Cerebellar nuclear complex (tissue), 1 donor: ENCODE data around the gene DZANK1.
"Not testable (repeated sequence)": the region's sequence is repeated elsewhere in the genome, so short reads cannot be mapped to it uniquely, and the experiment has no call there.

Experiments used
- DNase-seq, 2 experiments: peaks; one replicate each; lab custom pipeline; 2025; lab: John Stamatoyannopoulos, UW

The DZANK1 gene

GRCh38 chr20:18377896-18378481 is 88.8 kb downstream of the DZANK1 start:
- no peak for DNase-seq

- DNase-seq, result not testable (repeated sequence)
Observed at GRCh38 chr20:18375551-18375950, 91.3 kb downstream of the DZANK1 start.

DNA sequence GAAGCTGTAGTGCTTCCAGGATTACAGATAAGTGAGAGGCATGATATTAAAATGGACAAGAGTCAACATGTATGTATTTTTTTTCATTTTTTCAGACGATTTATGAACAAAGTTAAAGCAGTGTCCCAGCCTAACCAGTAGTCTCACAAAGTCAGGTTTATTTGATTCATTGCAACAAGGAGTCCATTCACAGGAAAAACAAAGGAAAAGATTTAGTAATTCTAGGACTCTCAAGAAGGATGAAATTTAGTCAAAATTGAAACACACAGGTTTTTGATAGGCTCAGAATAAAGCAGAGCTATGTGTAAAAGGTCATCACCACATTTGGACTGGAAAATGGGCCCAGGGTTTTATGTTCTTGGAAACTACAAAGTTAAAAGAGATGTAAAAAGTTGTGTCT is 94.5 kb downstream of the DZANK1 start:
- DNase-seq, result no peak

DNA sequence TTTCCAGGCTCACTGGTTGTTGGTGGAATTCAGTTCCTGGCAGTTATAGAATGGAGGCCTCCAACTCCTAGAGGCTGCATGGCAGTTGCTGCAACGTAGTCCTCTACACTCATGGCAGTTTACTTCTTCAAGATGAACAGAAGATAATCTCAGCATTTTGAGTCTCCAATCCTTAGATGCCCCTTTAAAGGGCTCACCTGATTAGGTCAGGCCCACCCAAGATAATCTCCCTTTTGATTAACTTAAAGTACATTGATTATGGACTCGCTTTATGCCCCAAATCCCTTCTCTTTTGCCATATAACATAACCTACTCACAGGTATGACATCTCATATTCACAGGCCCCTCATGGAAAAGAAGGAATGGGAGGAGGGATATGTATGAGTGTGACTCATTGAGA is 102.1 kb downstream of the DZANK1 start:
- DNase-seq, result no peak

DNA sequence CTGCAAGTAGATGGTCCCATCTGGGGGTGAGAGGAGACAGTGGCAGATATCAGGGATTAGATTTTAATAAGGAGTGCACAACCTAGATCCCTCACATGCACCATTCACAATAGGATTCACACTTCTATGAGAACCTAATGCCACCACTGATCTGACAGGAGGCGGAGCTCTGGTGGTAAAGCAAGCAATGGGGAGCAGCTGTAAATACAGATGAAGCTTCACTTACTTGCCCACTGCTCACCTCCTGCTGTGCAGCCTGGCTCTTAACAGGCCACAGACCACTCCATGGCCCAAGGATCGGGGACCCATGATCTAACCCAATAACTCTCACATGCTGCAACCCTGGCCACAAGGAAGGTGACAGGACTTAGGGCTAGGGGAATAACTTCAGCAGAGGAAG is 103.1 kb downstream of the DZANK1 start:
- no peak for DNase-seq

DNA sequence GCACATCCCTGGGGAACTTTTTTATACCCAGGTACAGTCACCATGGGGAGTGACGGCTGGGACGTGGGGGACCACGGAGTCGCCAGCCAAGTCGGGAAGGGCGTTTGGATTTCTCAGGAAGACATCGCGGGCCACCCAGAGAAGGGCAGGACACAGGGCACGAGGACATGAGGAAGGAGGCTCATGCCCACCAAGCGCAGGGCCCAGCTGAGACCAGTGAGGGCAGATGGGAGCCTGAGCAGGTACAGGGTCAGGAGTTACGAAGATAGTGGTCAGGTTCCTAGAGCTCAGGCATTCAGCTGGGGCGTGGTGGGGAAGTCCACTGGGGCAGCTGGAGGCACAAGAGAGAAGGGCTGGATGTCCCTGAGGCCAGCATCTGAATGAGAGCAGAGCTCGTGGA is 103.9 kb downstream of the DZANK1 start:
- no peak for DNase-seq

- no peak for DNase-seq
Observed at GRCh38 chr20:18361678-18362077, 105.2 kb downstream of the DZANK1 start.

DNA sequence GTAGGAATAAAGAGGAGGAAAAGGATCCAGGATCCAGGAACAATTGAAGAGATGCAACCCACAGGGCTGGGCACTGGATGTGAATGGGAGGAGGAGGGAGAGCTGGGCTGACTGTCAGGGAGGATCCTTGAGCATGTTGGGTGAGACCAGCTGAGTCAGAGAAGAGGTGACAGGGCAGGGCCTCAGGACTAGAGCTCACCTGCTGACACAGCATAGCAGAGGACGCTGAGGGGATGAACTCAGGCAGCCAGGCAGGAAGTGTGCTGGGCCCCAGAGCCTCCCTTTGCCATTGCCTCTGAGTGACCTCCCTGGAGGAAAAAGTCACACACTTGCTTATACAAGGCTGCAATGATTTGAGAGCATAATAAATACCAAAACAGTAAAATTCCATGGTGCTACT is 106.2 kb downstream of the DZANK1 start:
- DNase-seq, result no peak

GRCh38 chr20:18359854-18360253 is 107.0 kb downstream of the DZANK1 start:
- DNase-seq, result no peak

- DNase-seq, result not testable (repeated sequence)
Observed at GRCh38 chr20:18349749-18350148, 117.1 kb downstream of the DZANK1 start.
